NCI-H226 (cell line): ENCODE data around the gene ZNF277.
A peak's percentile ranks its signal among the peaks of the same experiment; 100 is the strongest.

Experiments used
- DNase-seq: peaks from one replicate; pipeline ENCODE4 v3.0.0-alpha.2; 2015

The ZNF277 gene

DNA sequence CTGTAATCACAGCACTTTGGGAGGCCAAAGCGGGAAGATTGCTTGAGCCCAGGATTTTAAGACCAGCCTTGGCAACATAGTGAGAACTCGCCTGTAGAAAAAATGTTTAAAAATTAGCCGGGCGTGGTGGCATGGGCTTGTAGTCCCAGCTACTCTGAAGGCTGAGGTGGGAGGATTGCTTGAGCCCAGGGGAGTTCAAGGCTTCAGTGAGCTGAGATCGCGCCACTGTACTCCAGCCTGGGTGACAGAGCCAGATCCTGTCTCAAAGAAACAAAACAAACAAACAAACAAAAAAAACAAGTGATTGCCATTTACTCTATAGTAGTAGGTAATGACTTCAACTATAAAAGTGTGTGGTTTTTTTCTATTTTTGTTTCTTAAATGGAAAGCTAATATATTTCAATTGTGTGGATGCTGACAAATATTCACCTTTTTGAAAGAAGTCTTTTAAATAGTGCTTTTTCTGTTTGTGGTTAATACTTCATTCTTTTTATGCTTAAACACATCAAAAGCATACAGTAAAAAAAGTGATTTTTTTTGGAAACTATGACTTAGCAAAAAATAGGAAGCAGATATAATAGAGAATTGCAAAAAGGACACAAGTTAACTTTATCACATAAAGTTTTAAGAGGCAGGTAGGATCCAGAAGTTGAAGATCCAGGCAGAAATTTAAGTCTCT lies 48.4 kb downstream of the ZNF277 start:
- DNase-seq, result no peak

DNA sequence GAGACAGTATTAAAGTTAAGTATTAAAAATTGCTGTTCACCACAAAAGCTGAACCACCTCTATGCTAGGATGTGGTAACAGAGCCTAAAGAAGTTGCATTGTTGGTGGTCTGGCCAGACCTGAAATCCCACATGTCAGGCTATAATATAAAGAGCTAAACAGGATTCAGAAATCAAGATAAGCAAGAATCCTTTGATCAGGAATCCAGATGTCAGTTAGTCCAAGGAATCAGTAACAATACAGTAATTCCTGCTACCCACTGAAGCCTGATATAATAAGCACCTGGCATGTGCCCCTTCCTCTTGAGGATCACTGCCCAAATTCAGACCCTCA lies 48.9 kb downstream of the ZNF277 start:
- no peak for DNase-seq

DNA sequence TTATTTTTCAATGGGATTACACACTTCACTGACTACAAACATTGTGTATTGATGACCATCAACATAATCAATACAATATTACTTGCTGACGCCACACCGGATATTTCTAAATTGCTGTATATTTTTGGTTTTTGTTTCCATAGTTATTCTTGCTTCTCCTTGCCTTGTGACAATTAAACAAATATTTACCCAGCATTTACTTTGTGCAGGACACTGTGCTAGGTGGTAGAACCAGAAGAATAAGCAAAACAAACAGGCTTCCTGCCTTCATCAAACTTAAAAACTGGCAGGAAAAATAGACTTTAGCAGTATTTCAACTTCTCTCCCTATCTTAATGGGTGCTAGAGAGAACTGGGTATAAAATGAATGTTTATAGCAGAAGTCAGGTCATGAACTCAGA lies 50.6 kb downstream of the ZNF277 start:
- no peak for DNase-seq

DNA sequence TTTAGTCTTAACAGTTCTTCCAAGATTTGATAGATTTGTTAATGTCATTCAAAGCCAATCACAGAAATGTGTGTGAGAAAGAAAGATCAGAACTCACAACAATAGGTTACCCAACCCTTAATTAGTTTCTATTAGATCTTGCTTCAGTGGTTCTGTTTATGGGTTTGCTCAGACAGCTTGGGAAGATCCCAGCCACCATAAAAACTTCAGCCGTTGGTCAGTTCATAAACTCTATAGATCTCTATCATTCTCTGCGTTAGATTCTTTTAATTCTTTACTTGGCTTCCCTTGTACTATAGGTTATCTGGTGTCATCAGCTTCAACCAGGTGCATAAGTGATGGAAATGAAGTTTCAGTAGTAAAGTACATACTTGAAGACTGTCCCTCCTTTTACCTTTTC lies 54.4 kb downstream of the ZNF277 start:
- no peak for DNase-seq

DNA sequence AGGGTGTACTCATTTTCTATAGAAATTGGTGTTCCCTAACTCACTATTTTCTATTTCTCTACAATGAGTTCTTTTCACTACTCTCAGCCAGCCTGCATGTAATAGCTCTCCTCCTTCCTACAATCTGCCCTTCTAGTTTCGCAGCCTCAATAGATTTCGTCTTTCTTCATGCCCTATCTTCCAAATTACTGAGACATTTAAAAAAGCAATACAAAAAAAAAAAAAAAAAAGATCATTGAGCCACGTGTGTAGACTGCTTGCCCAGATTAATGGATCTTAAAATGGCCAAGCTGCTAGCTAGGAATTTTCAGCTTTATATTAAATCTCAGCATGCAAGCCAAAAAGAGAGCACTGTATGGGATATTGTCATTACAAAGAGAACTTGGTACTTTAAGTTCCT lies 55.5 kb downstream of the ZNF277 start:
- no peak for DNase-seq

DNA sequence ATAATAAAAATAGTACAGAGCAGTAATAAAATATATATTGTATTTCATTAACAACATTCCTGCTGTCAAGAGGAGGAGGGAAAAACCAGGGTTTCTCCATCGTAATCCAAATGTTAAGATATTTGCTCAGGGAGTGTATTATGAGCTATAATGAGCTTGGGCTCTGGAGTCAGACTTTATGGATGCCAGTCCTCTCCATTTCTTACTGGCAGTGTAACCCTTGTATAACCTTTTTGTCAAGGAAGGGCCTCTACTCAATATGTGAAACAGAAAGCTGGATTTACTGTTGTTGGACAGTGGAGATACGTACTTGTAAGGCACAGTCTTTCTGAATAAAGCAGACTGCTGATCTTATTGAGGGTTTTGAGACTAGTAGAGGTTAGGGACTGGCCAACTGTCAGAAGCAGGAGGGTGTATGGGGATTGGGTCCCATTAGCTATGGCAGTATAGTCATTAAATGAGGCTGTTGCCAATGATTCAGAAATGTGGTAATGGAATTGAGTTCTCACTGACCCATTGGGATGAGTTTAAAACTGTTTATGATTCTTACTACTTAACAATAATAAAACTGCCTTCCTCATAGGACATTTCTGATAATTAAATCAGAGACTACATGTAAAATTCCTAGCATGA lies 56.5 kb downstream of the ZNF277 start:
- DNase-seq, result no peak

DNA sequence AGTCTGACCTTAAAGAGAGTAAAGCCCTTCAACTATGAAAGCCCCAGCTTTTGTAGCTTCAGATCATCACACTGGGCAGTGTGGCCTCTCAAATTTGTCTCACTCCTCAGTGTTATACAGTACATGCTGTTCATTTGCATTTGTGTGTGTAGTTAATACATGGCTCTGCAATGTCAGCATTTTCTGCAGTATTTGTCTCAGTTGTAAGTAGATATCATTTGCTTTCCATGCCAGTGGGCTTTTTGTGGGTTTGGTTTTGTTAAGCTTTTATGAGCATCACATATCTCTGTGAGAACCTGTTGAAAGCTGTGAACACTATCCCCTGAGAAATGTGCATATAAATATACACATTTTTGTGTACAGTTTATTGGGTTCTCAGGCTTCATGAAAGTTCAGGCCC lies 57.0 kb downstream of the ZNF277 start:
- DNase-seq, result no peak

DNA sequence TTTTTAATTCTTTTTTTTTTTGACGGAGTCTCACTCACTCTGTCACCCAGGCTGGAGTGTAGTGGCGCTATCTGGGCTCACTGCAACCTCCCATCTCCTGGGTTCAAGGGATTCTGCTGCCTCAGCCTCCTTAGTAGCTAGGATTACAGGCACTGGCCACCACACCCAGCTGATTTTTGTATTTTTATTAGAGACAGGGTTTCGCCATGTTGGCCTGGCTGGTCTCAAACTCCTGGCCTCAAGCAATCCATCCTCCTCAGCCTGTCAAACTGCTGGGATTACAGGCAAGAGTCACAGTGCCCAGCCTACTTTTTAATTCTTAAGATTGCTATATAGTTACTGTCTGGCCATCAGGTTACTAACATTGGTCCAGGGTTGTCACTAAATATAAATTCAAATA lies 59.6 kb downstream of the ZNF277 start:
- no peak for DNase-seq

DNA sequence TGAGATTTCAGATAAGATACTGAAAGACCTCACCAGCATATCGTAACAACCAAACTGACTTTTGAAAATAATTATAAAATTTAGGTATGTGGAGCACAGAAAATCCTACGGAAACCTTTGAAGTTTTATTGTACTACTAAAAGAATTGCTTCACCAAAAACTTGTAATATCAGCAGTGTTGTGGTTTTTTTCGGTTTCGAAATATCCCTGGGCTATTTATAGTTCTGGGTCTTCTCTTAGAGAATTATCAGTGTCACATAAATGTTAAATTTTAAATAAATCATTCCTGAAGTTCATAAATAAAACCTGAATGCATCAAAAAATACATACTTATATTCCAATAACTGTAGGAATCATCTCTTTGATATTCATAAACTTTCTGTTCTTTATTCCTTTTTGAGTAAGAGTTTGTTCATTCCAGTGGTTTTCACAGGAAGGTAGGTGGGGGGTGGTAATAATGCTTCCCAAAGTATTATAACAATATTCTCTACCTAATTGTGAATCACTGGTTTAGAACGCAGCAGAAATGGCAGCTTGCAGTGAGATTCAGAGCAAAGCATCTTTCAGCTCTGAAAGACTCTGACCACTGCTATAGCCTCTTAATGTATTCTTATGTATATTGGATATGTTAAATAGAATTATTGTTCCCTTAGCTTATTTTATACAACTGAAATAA lies 60.2 kb downstream of the ZNF277 start:
- DNase-seq, result peak; percentile 42

DNA sequence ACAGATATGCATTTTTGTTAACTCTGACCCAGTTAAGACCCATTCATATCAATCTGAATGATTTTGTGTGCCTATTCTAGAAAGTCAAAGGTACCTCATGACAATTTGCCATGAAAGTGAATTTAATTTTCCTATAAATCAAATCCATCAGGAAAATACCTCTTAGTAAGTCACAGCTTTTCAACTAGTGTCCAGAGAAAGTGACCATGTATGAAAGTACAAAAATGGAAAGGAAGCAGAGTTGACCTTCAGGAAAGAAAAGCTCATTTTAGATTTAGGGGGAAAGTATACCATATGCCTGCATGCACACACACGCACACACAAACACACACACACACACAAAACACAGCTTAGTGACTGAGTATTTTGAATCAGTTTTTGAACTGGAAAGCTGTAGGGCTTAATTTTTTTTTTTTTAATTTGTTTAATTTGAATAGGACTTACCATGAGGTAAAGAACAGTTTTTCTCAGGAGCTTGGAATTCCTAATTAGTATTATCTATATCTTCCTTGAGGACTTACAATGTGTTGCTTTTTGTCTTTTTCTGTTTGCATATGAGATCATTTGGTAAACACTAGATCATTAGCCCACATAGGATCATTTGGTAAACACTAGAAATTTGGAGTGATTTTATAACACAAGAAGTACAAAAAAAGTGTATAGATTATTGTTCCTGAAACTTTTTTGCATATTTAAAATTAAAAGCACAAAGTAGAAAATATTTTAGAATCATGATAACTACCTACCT lies 61.6 kb downstream of the ZNF277 start:
- DNase-seq, result no peak

DNA sequence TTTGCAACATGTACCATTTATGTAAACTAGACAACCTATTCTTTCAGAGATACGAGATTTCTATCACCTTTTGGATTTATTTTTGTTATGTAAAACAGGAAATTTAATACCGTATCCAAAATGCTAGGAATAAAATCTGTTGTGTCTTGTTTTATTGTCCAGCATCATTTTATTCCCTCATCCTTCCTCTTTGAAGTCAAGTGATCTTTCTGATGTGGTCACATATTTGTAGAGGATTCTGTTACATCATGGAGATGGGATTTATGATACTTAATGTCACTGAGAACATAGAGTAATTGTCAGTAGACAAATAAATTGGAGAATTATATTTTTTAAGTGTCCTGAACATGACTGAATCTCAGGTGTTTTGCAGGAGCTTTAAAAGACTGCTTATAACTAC lies 64.7 kb downstream of the ZNF277 start:
- DNase-seq, result no peak

DNA sequence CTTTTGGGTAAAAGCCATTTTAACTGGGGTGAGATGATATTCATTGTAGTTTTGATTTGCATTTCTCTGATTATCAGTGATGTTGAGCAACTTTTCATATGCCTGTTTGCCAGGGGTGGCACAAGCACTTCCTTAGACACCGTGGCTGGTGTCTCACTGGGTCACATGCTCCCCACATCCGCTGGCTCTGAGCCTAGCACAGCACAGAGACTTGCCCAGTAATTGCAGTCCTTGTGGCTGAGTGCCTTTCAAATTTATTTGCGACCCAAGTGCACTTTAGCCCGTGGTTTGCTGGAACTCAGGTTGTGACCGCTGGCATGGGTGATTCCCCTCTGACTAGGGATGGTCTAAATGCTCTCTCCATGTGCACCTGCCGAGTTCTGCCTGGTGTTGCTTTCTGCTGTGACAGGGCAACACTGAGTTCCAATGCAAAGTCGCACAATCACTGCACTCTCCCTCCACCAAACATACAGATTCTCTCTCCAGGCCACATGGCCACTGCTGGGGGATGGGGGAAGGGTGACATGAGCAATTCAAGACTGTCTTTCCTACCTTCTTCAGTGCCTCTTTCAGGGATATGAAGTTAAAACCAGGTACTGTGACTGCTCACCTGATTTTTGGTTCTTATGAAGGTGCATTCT lies 66.5 kb downstream of the ZNF277 start:
- no peak for DNase-seq

DNA sequence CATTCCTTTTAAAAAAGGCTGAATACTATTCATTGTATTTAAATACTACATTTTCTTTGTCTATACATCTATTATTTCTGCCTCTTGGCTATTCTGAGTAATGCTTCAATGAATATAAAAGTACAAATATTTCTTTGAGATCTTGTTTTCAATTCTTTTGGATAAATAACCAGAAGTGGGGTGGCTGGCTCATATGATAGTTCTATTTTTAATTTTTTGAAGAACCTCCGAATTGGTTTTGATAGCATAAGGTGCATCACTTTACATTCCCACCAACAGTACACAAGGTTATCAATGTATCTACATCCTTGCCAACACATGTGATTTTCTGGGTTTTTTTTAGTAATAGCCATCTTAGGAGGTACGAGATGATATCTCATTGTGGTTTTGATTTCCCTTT lies 72.5 kb downstream of the ZNF277 start:
- DNase-seq, result no peak

DNA sequence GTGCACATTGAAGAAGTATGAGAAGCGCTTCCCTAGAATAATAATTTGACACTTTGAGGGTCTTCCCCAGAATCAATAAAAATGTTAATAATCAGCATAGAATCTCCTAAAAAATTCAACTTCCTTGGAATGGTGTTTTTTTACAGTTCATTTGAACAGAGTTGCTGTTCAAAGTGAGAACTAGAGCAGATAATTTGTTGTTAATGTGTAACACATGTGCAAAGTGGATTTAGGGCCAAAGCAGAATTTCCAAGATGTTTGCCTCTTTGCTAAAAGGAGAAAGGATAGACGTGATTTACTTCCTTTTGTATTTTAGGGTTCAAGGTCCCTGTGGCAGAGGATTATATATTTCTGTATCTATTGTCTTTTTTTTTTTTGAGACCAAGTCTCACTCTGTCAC lies 73.8 kb downstream of the ZNF277 start:
- DNase-seq, result no peak

DNA sequence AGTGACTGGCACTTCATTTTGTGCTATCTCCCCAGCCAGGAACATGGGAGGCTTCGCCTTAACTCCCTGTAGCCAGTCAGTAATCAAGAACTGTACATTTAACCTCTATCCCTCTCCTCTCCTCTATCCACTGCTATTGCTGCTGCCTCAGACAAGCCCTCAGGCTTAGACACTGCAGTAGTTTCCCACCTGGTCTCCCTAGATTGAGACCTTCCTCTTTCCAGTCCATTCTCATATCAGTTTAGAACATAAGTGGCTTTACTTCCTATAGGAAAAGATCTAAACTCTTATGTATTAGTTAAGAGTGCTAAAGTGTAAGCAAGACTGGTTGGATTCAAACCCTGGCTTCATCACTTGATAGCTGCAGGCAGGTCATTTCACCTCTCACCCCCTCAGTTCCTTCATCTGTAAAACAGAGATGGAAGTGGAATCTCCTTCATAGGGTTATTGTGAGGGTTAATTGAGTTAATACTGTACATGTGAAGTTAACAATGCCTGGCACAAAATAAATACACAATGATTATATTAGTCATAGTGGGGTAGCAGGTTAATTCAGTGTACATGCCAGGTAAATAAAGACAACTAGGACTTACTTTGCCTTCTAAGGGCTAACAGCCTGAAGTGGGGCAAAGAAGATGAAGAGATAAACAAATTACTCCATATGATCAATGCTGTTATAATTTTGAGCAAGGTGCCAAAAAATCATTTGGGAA lies 76.1 kb downstream of the ZNF277 start:
- no peak for DNase-seq

DNA sequence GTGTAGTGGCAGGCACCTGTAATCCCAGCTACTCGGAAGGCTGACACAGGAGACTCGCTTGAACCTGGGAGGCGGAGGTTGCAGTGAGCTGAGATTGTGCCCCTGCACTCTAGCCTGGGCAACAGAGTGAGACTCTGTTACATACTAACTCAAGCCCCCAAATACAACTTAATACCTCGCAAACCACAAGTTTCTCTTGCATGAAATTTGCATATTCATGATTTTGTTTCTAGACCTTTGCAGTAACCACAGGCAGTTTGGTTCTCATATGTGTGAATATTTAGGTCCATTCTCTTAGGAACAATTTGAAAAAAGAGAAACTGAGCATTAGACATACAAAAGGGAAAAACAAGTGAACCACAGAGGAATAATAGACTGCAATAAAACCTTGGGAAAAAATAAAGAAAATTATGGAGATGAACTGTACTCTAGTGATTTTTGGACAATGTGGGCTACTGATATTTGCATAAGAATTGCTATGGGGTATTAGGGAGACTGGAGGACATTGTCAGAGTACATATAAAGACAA lies 77.0 kb downstream of the ZNF277 start:
- DNase-seq, result no peak

DNA sequence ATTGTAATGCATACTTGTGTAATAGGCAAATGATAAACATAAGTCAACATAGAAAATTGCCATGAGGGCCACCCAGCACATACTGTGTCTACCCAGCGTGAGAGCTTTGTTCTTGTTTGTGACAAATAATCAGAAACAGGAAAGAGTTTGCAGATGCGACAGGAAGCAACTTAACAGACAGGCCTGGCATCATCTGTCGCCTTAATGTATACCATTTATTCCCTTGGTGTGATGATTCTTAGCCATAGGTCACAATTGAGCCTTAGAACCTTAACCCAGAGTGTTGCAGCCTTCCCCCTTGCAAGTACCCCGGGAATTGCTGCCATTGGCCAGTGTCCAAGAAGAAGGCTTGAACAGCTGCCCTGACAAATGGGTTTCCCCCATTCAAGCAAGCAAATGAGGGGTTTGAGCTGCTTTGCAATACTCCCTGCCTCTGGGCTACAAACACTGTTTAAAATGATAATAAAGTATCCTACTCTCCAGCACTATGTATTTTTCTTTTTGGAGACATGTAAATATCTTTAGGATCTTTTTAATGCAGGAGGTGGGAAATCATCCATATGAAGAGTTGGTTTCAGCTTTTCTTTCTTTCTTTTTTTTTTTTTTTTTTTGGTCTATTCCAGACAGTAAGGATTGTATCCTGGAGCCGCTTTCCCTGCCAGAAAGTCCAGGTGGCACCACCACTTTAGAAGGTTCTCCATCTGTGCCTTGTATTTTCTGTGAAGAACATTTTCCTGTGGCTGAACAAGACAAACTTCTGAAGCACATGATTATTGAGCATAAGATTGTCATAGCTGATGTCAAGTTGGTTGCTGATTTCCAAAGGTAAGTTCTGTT lies 80.0 kb downstream of the ZNF277 start:
- no peak for DNase-seq

DNA sequence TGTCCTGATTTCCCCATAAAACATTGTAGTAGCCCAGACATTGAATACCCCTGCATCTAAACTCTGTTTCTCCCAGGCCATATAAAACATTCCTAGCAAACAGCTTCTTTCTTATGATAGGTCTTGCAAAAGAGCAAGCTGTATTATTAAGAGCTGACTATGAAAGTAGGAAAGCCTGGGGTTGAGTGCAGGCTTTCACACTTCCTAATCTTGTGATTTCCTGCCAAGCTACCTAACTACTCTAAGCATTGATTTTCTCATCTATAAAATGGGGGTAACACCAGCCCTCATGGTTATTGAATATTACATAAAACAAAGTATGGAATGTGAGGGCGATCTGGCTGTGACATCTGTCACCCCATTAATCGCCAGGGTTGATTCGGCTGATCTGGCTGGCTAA lies 81.8 kb downstream of the ZNF277 start:
- DNase-seq, result no peak

DNA sequence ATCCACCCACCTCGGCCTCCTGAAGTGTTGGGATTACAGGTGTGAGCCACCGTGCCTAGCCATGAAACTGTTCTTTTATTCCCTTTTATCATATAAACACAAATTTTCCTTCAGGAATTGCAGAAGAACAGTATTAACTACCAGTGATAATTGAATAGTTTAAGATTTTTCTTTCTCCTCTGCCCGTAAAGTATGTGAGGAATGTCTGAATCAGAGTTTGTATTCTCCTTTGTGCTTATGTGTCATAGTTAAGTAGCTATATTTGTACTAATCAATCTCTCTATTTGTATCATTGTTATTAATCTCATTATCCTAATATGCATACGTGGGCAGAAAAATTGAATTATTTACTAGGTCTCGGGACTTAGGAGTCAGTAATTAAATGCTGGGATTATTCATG lies 83.6 kb downstream of the ZNF277 start:
- DNase-seq, result peak; percentile 17

DNA sequence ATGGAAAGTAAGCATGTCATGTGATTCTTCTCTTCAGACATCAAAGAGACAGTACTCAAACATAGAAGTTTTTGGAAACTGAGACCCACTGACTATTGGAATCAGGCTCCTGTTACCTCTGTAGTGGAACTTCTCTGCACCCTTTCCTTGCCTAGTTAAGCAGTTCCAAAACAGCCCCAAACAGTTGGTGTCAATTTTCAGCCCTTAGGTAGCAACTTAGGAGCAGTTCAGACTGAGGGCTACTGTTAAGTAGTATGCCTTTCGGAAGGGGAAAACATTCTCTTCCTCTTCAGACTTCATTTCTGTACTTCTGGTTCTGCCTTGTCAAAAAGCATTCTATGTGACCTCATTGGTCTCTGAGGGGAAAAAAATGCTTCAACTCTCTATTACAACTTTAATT lies 85.7 kb downstream of the ZNF277 start:
- no peak for DNase-seq

DNA sequence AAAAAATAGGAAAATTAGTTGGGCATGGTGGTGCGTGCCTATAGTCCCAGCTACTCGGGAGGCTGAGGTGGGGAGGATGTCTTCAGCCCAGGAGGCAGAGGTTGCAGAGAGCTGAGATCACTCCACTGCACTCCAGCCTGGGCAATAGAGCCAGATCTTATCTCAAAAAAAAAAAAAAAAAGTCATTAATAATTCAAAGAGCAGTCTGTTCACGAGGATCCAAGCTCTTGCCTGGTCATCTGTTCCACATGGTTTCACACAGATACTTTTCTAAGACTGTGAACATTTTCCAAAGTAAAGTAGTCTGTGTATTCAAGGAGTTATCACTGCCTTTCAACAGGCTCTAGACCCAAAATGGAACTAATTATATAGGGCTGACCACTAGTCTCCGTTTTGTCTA lies 86.9 kb downstream of the ZNF277 start:
- DNase-seq, result no peak

DNA sequence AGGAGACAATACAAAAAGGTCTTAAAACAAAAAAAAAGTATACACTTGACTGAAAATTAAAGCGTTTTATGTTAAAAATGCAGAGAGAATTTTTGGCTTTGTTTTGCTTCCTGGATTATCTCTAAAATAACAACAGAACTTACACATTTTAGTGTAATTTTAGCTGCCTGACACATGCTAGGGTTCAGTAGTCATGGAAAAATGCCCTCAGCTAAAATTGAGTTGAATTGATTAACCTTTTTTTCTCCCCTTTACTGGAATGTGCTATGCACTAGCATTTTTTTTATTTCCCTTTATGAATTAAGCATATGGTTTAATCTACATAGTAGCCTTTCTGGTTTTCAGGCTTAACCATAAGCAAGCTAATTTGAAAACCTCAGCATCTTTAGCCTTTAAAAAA lies 89.9 kb downstream of the ZNF277 start:
- DNase-seq, result no peak
